ENCODE results near the gene PPL.

DNA sequence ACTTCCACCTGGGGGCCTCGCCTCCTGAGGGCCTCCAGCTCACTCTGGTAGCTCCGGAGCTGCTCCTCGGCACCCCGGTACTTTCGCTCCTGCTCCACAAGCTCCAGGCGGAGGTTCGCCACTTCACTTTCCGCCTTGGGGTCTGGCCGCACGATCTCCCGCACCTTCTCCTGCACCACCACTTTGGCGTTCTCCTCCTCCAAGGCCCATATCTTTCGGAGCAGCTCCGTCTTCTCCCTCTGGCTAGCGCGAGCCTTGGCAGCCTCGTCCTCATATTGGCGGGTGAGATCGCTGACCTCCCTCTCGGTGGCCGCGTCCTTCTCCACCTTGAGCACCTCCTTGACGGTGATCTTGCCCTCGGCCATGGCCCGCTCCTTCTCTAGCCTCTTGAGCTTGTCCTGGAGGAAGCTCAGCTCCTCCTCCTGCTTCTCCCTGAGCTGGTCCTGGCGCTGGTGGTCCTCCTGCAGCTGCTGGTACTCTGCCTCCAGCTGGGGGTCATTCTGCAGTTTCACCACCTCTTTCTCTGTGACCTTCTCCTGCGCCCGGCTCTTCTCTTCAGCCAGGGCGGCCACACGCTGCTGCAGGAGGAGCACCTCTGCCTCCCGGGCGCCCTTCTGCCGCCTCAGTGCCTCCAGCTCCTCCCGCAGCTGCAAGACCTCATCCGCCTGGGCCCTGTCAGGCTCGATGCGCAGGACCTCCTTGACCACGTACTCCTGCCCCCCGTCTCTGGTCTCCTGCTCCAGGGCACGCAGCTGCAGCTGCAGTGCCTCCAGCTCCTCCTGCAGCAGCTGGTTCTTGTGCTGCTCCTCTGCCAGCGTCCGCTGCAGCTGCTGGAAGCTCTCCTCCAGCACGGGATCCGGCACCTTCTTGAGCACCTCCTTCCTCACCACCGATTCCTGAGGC lies 51.7 kb downstream of the PPL start:
- TF ChIP-seq EZH2 (IDR thresholded peaks at IDR 0.05) (no peak), POLR2AphosphoS5 (IDR thresholded peaks at IDR 0.05; ENCODE audit: borderline replicate concordance, low read depth, low read length) (no peak)

Measured in SK-N-MC (cell line).